ENCODE measurements around the gene CRABP1. TPM values are rescaled to one million over a fixed set of nuclear protein-coding genes. Genes with fewer than 3 reads are reported as not detected.
A peak's percentile ranks its signal among the peaks of the same experiment; 100 is the strongest.

CRABP1 gene
- total and polyA plus RNA-seq, 2 donors from 2014 or later: 61.0 TPM; not detected in 1

DNA sequence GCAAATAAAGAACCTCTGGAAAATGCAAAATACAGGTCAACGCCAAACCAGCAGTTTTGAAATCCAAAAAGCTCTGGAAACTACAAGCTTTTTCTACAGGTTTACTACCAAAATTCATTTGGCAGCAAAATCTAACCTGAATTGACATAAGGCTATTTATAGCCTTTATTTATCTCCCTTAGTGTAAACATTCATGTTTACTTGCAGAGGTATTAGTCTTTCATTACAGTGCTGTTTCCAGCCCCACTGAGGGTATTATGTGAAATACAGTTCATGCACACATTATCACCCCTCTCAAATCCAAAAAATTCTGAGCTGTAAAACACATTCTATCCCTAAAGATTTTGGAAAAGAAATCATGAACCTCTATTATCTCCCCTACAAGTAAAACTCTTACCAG lies 47.9 kb upstream of the CRABP1 start:
- FAIRE-seq (no peak), DNase-seq (no peak)
- Histone ChIP-seq H3K9ac (ENCODE audit: low read length in 3 of 3) (no peak overlapping the region), H3K36me3 (ENCODE audit: control insufficient read depth in 2 of 3, insufficient read depth in 3 of 3, low read length in 3 of 3) (peaks cover 3 to 23% (median 18%) of the 10 kb centered on the region in 3 donors), H3K9me3 (ENCODE audit: control insufficient read depth in 2 of 3, insufficient read depth in 1 of 3, low read length in 3 of 3) (no peaks in the 10 kb centered on the region), H3K4me1 (ENCODE audit: control insufficient read depth in 2 of 3, insufficient read depth in 2 of 3, low read depth in 1 of 3, low read length in 3 of 3) (no peaks in the 10 kb centered on the region), H3K27me3 (ENCODE audit: control insufficient read depth, insufficient read depth, low read length) (no peaks in the 10 kb centered on the region), H3K27ac (ENCODE audit: low read depth in 2 of 2, low read length in 2 of 2) (no peak overlapping the region), H3K4me3 (ENCODE audit: low read length in 3 of 3) (no peak overlapping the region)
- TF ChIP-seq CTCF (IDR thresholded peaks at IDR 0.05; ENCODE audit: borderline replicate concordance, extremely low read depth, insufficient read depth): no peak
- intact Hi-C loops (cut with DNase I): no loop called here

DNA sequence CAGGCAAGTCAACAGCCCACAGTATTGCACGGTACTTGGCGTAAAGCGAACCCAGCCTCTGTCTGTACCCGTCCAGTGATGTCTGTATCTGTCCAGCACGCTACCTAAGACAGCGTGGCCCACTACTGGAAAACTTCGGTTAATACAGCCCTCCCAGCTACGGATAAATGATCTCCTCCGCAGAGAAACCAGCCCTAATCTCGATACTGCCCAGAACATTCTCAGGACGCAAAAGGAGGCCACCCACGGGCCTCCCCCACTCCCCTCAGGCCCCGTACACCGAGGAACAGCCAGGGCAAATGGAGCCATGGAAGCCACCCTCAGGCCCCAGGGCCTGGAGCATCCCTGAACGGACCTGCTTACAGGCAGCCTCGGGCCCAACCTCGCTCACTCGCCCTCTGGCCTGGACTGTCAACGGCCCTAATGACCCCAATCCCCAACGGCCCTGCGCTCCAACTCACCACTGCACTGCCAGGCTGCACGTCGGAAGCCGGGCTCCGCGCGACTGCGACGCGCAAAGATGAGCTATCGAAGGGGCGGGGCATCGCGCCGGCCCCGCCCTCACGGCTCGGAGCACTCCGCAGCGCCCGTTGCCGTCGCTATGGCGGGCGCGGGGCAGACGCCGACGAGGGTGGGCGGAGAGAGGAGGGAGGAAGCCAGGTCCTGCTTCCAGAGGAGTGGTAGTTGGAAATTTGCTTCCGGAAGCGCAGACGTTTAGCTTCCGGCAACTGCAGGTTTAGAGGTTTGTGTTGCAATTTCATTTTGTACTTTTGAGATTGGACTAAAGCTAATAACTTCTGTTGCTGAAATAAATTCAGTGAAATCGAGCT lies 40.8 kb upstream of the CRABP1 start, which contains the start of gene SKIC8:
Gene SKIC8 (minus strand): TSS at position 509 of the 830 bp plus-strand sequence. CDS start 3,923 bp downstream, outside the sequence.
- H3K27me3 ChIP-seq (ENCODE audit: control insufficient read depth, insufficient read depth, low read length): no peaks in the 10 kb centered on the region
- peak within 1 kb of the TSS; percentile 47 to 66 for H3K27ac ChIP-seq (ENCODE audit: low read depth in 2 of 2, low read length in 2 of 2)
- no peaks in the 10 kb centered on the region for H3K4me1 ChIP-seq (ENCODE audit: control insufficient read depth in 2 of 3, insufficient read depth in 2 of 3, low read depth in 1 of 3, low read length in 3 of 3)
- intact Hi-C loops (cut with DNase I): no loop called here
- no peaks in the 10 kb centered on the region for H3K36me3 ChIP-seq (ENCODE audit: control insufficient read depth in 2 of 3, insufficient read depth in 3 of 3, low read length in 3 of 3)
- DNase-seq (peak; percentile 96 to 98 (median 97)), FAIRE-seq (no peak)
- TF ChIP-seq CTCF (IDR thresholded peaks at IDR 0.05; ENCODE audit: borderline replicate concordance, extremely low read depth, insufficient read depth): no peak
- H3K9ac ChIP-seq (ENCODE audit: low read length in 3 of 3): peak within 1 kb of the TSS; percentile 79 to 94 (median 79)
- H3K9me3 ChIP-seq (ENCODE audit: control insufficient read depth in 2 of 3, insufficient read depth in 1 of 3, low read length in 3 of 3): no peaks in the 10 kb centered on the region
- H3K4me3 ChIP-seq (ENCODE audit: low read length in 3 of 3): peak within 1 kb of the TSS; percentile 91 to 94 (median 92)

- H3K4me1 ChIP-seq (ENCODE audit: control insufficient read depth in 2 of 3, insufficient read depth in 2 of 3, low read depth in 1 of 3, low read length in 3 of 3): no peaks in the 10 kb centered on the region
- no peak overlapping the region for H3K27ac ChIP-seq (ENCODE audit: low read depth in 2 of 2, low read length in 2 of 2)
- no peak overlapping the region for H3K9ac ChIP-seq (ENCODE audit: low read length in 3 of 3)
- DNase-seq (no peak), FAIRE-seq (no peak)
- no peak for TF ChIP-seq CTCF (IDR thresholded peaks at IDR 0.05; ENCODE audit: borderline replicate concordance, extremely low read depth, insufficient read depth)
- no peaks in the 10 kb centered on the region for H3K36me3 ChIP-seq (ENCODE audit: control insufficient read depth in 2 of 3, insufficient read depth in 3 of 3, low read length in 3 of 3)
- no peaks in the 10 kb centered on the region for H3K9me3 ChIP-seq (ENCODE audit: control insufficient read depth in 2 of 3, insufficient read depth in 1 of 3, low read length in 3 of 3)
- H3K27me3 ChIP-seq (ENCODE audit: control insufficient read depth, insufficient read depth, low read length): no peaks in the 10 kb centered on the region
- no peak overlapping the region for H3K4me3 ChIP-seq (ENCODE audit: low read length in 3 of 3)
- intact Hi-C loops (cut with DNase I): no loop called here
These were observed 38.8 kb upstream of the CRABP1 start for GRCh38 chr15:78301326-78301725.
